Endodermal cell (in vitro differentiated cells): ENCODE measurements around the gene SERPINE2. TPM values are rescaled to one million over a fixed set of nuclear protein-coding genes. Genes with fewer than 3 reads are reported as not detected.

ENCODE experiments used
- DNase-seq: peaks from one replicate; pipeline ENCODE4 v3.0.0-alpha.2; 2017
- H3K27ac ChIP-seq: 2 replicates; pipeline ENCODE4 v1.5.1; 2013; ENCODE audit warnings: mild to moderate bottlenecking, low read depth, low read length, moderate library complexity
- H3K27me3 ChIP-seq: 2 replicates; pipeline ENCODE4 v1.6.1; 2013; ENCODE audit warnings: mild to moderate bottlenecking, low read length, moderate library complexity; ENCODE audit not compliant: insufficient read depth, control insufficient read depth, poor library complexity, severe bottlenecking
- H3K36me3 ChIP-seq: 2 replicates; pipeline ENCODE4 v1.7.0; 2013; ENCODE audit warnings: mild to moderate bottlenecking, low read length, moderate library complexity; ENCODE audit not compliant: control insufficient read depth, insufficient read depth
- H3K4me1 ChIP-seq: one replicate; pipeline ENCODE4 v1.7.0; 2013; ENCODE audit warnings: low read length; ENCODE audit not compliant: control insufficient read depth, insufficient read depth
- H3K4me3 ChIP-seq: 2 replicates; pipeline ENCODE4 v1.5.1; 2013; ENCODE audit warnings: mild to moderate bottlenecking, low read length, moderate library complexity
- H3K9ac ChIP-seq: 2 replicates; pipeline ENCODE4 v1.6.1; 2013; ENCODE audit warnings: mild to moderate bottlenecking, low read length, moderate library complexity; ENCODE audit not compliant: poor library complexity, severe bottlenecking; ENCODE audit errors: extremely low read depth
- H3K9me3 ChIP-seq: 2 replicates; pipeline ENCODE4 v1.6.1; 2013; ENCODE audit warnings: mild to moderate bottlenecking, low read length, moderate library complexity; ENCODE audit not compliant: control insufficient read depth
- H3K27ac Mint-ChIP-seq: 2 replicates; pipeline ENCODE4 v1.8.0; 2020; ENCODE audit warnings: mixed read lengths
- H3K27me3 Mint-ChIP-seq: 2 replicates; pipeline ENCODE4 v1.8.0; 2021; ENCODE audit warnings: mild to moderate bottlenecking, mixed read lengths; ENCODE audit not compliant: insufficient read depth
- H3K36me3 Mint-ChIP-seq: 2 replicates; pipeline ENCODE4 v1.8.0; 2020; ENCODE audit warnings: low read depth, mixed read lengths
- H3K4me1 Mint-ChIP-seq: 2 replicates; pipeline ENCODE4 v1.8.0; 2020; ENCODE audit warnings: mixed read lengths
- H3K4me3 Mint-ChIP-seq: 2 replicates; pipeline ENCODE4 v1.8.0; 2020; ENCODE audit warnings: mild to moderate bottlenecking, moderate library complexity, mixed read lengths
- H3K9me3 Mint-ChIP-seq: 2 replicates; pipeline ENCODE4 v1.8.0; 2020; ENCODE audit warnings: mild to moderate bottlenecking, mixed read lengths
- CTCF ChIP-seq: fragments of 200-600 bp; sonication (generic); conservative IDR thresholded peaks from 2 replicates; pipeline ENCODE4 v1.5.0; 2021; ENCODE audit warnings: antibody characterized with exemption, mild to moderate bottlenecking
- WGBS, 2 experiments: methylation state at CpG; one replicate each; pipeline versions ENCODE4 v1.1.5 to v1.1.7; 2013; ENCODE audit warnings: missing lambda C conversion rate in 2 of 2, mixed read lengths in 1 of 2; ENCODE audit not compliant: insufficient coverage in 1 of 2, insufficient read length in 1 of 2; 5-methylcytosine and 5-hydroxymethylcytosine counted together
- total RNA-seq, 2 donors: library from RNA; stranded (reverse); fragmentation: NEBNext Ultra II Directional in 1 of 2; extraction: Animal tissue kit (Norgen Biotek cat#: 25700) in 1 of 2; gene quantifications; 2 replicates in 1 of 2; 3 replicates in 1 of 2; pipeline ENCODE4 v1.2.1, GENCODE V29; 2021

SERPINE2 gene
- total RNA-seq, 2 donors from 2014 or later = 257 to 386 TPM

- 91 to 95% methylated on average over 1 to 5 of the region's 5 CpGs for WGBS, 2 experiments
- peaks cover 15% of the 10 kb centered on the region for H3K4me1 Mint-ChIP-seq
- Histone ChIP-seq H3K36me3 (peaks cover 42% of the 10 kb centered on the region), H3K27me3 (no peaks in the 10 kb centered on the region), H3K4me1 (peaks cover 3% of the 10 kb centered on the region), H3K9me3 (no peaks in the 10 kb centered on the region), H3K4me3 (no peak overlapping the region), H3K27ac (no peak overlapping the region), H3K9ac (no peak overlapping the region)
- no peak overlapping the region for H3K4me3 Mint-ChIP-seq
- peaks cover 18% of the 10 kb centered on the region for H3K36me3 Mint-ChIP-seq
- TF ChIP-seq CTCF = no peak
- no peaks in the 10 kb centered on the region for H3K9me3 Mint-ChIP-seq
- H3K27me3 Mint-ChIP-seq = no peaks in the 10 kb centered on the region
- no peak overlapping the region for H3K27ac Mint-ChIP-seq
- DNase-seq = no peak
These were observed 67.4 kb downstream of the SERPINE2 start for GRCh38 chr2:223971731-223972130.

- no peaks in the 10 kb centered on the region for H3K27me3 ChIP-seq
- H3K4me3 ChIP-seq = no peak overlapping the region
- H3K36me3 Mint-ChIP-seq = peaks cover 16% of the 10 kb centered on the region
- peaks cover 15% of the 10 kb centered on the region for H3K4me1 Mint-ChIP-seq
- no peak overlapping the region for H3K27ac ChIP-seq
- DNase-seq = peak; percentile 73
- H3K9ac ChIP-seq = no peak overlapping the region
- H3K9me3 Mint-ChIP-seq = no peaks in the 10 kb centered on the region
- no peaks in the 10 kb centered on the region for H3K27me3 Mint-ChIP-seq
- TF ChIP-seq CTCF = peak; percentile 95
- H3K36me3 ChIP-seq = peaks cover 37% of the 10 kb centered on the region
- H3K27ac Mint-ChIP-seq = no peak overlapping the region
- no peaks in the 10 kb centered on the region for H3K9me3 ChIP-seq
- H3K4me1 ChIP-seq = peaks cover 3% of the 10 kb centered on the region
- WGBS, 2 experiments = 56 to 76% methylated on average over 5 to 8 of the region's 8 CpGs
- H3K4me3 Mint-ChIP-seq = no peak overlapping the region
These were observed 68.5 kb downstream of the SERPINE2 start for GRCh38 chr2:223970343-223971128.

- Histone ChIP-seq H3K27ac (no peak overlapping the region), H3K36me3 (peaks cover 37% of the 10 kb centered on the region), H3K4me3 (no peak overlapping the region), H3K9ac (no peak overlapping the region), H3K9me3 (no peaks in the 10 kb centered on the region), H3K27me3 (no peaks in the 10 kb centered on the region), H3K4me1 (peaks cover 3% of the 10 kb centered on the region)
- no peaks in the 10 kb centered on the region for H3K9me3 Mint-ChIP-seq
- no peak for TF ChIP-seq CTCF
- peaks cover 15% of the 10 kb centered on the region for H3K4me1 Mint-ChIP-seq
- no peaks in the 10 kb centered on the region for H3K27me3 Mint-ChIP-seq
- peaks cover 17% of the 10 kb centered on the region for H3K36me3 Mint-ChIP-seq
- no peak for DNase-seq
- 82 to 90% methylated on average over 1 of the region's 1 CpG for WGBS, 2 experiments
- H3K27ac Mint-ChIP-seq = no peak overlapping the region
- H3K4me3 Mint-ChIP-seq = no peak overlapping the region
These were observed 69.2 kb downstream of the SERPINE2 start for GRCh38 chr2:223969856-223970255.
